Measurements from ENCODE around the gene HSPG2.
A peak's percentile ranks its signal among the peaks of the same experiment; 100 is the strongest.
"Not testable (repeated sequence)": the region's sequence is repeated elsewhere in the genome, so short reads cannot be mapped to it uniquely, and the experiment has no call there.

Gene HSPG2

GRCh38 chr1:21931171-21932093 lies 5.7 kb downstream of the HSPG2 start:
- no peak for DNase-seq
- TF ChIP-seq POLR2A (IDR thresholded peaks at IDR 0.05; ENCODE audit: low read length) (no peak), GATA1 (IDR thresholded peaks at IDR 0.05; ENCODE audit: low read depth, low read length) (no peak)

DNA sequence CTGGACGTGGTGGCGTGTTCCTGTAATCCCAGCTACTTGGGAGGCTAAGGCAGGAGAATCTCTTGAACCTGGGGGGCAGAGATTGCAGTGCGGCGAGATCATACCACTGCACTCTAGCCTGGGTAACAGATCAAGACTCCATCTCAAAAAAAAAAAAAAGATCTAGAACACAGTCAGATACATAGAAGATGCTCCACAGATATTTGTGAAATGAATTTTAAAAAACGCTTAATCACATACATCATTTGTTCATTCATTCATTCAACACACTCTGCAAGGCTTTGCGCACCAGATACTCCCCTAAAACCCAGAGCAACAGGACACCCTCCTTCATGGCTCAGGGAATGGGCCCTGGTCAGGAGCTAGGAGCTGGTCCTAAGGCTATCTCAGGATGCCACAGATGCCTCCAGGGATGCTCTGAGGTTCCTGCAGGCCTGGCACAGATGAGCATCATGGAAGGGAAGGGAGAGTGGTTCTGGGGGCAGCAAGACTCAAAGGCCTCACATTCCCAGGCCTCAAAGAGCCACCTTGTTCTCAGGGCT lies 6.4 kb downstream of the HSPG2 start:
- DNase-seq = peak in 1 of 2 experiments; percentile 16
- TF ChIP-seq GATA1 (IDR thresholded peaks at IDR 0.05; ENCODE audit: low read depth, low read length) (no peak), POLR2A (IDR thresholded peaks at IDR 0.05; ENCODE audit: low read length) (no peak)

GRCh38 chr1:21930080-21930571 lies 7.0 kb downstream of the HSPG2 start:
- TF ChIP-seq GATA1 (IDR thresholded peaks at IDR 0.05; ENCODE audit: low read depth, low read length) (no peak), POLR2A (IDR thresholded peaks at IDR 0.05; ENCODE audit: low read length) (no peak)
- peak in 1 of 2 experiments; percentile 27 for DNase-seq

DNA sequence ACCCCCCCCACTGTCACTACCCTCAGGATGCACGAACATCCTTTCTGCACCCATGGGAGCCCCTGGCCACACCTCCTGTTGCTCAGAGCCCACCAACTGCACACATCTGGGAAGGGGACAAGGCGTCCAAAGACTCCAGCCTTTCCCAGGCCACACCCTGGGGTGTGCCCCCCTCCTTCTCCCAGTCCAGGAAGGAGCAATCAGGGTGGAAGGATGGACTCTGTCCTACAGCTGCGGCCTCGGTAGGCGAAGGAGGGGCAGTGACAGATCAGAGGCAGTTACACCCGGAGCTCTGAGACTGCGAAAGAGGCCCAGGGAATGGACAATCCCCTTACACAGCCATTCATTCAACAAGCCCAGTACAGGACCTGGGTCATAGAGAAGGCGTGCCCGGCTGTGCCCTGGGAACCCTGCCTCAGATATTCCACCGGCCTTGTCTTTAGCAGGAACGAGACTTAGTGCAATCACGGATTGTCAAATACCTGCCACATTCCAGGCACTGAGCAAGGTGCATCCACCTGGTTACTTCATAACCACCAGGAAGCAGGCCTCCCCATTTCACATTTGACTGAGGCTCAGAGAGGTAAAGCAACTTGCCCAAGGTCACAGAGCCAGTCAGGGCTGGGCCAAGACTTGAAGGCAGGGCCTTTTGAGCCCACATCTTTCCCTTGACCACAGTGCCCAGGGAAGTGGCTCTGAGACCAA lies 9.4 kb downstream of the HSPG2 start:
- DNase-seq = no peak
- TF ChIP-seq POLR2A (IDR thresholded peaks at IDR 0.05; ENCODE audit: low read length) = no peak
- TF ChIP-seq GATA1 (IDR thresholded peaks at IDR 0.05; ENCODE audit: low read depth, low read length) = no peak

DNA sequence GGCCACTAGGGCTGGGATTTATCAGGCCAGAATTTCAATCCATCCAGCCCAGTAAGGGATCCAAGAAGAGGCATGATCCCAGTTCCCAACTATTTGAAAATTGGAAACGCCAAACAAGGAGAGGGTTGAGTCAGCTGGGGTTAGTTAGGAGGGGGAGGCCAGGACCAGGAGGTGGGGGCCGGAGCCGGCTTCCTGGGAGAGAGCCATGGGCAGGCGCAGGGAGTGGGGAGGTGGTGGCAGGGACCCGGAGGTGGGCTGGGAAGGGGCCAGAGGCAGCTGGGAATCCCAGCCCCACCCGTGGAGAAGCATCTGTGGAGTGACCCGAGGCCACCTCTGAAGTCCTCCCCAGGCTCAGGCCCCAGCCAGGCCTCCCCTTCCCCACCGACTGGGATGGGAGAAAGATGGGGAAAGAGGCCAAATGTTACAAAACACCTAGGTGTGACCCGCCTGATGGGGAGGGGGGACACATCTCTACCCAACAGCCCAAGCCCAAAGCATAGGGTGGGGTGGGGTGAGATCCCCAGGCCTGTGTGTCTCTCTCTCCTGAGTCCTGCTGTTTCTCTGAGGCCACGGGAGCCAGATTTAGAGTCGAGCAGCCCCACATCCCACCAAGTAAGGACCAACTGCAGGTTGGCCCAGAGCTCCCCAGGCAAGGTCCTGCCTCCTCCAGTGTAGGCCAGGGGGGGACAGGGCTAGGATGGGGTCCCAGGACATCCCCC lies 10.1 kb downstream of the HSPG2 start:
- DNase-seq = no peak
- TF ChIP-seq GATA1 (IDR thresholded peaks at IDR 0.05; ENCODE audit: low read depth, low read length) (no peak), POLR2A (IDR thresholded peaks at IDR 0.05; ENCODE audit: low read length) (no peak)

DNA sequence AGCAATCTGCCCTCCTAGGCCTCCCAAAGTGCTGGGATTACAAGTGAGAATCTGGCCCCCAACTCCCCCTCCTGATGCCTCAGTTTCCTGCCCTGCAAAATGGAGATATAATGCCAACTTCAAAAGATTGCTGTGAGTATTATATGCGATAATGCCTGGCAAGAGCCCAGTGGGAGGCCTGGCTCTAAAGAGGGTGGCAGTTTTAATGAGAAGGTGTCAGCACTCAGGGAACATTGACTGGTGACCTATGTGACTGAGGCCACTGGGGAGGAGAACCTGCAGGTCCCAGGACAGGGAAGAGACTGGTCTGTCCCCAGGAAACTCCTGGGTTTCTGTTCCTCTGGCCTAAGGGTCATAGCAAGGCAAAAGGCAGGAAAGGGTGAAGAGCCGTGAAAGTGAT lies 11.0 kb downstream of the HSPG2 start:
- no peak for DNase-seq
- TF ChIP-seq POLR2A (IDR thresholded peaks at IDR 0.05; ENCODE audit: low read length) = no peak
- no peak for TF ChIP-seq GATA1 (IDR thresholded peaks at IDR 0.05; ENCODE audit: low read depth, low read length)

- DNase-seq = no peak
- TF ChIP-seq POLR2A (IDR thresholded peaks at IDR 0.05; ENCODE audit: low read length) (no peak), GATA1 (IDR thresholded peaks at IDR 0.05; ENCODE audit: low read depth, low read length) (no peak)
Observed at GRCh38 chr1:21925334-21925940, 11.7 kb downstream of the HSPG2 start.

DNA sequence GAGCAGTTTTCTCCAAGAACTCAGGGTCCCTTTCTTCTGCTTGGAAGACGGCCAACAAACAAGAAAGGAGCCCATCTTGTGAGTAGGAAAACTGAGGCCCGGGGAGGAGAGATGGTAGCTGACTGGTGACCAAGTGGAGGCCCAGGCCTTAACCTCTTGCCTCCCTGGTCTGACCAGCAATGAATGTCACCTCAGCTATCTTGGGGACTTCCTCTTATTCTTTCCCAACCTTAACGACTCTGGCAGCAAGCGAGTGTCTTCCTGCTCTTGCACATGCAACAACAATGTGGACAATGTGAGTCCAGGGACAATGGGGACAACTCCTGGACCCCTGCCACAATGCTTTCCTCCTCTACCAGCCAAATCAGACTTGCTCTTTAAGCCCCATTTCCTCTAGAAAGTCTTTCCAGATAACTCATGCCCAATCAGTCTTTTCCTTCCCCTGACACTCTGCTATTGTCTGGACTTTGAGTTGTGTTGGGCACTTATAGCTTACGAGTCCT lies 12.6 kb downstream of the HSPG2 start:
- no peak for TF ChIP-seq POLR2A (IDR thresholded peaks at IDR 0.05; ENCODE audit: low read length)
- no peak for TF ChIP-seq GATA1 (IDR thresholded peaks at IDR 0.05; ENCODE audit: low read depth, low read length)
- DNase-seq = no peak

- no peak for DNase-seq
- no peak for TF ChIP-seq GATA1 (IDR thresholded peaks at IDR 0.05; ENCODE audit: low read depth, low read length)
- TF ChIP-seq POLR2A (IDR thresholded peaks at IDR 0.05; ENCODE audit: low read length) = no peak
Observed at GRCh38 chr1:21922090-21923013, 14.8 kb downstream of the HSPG2 start.

DNA sequence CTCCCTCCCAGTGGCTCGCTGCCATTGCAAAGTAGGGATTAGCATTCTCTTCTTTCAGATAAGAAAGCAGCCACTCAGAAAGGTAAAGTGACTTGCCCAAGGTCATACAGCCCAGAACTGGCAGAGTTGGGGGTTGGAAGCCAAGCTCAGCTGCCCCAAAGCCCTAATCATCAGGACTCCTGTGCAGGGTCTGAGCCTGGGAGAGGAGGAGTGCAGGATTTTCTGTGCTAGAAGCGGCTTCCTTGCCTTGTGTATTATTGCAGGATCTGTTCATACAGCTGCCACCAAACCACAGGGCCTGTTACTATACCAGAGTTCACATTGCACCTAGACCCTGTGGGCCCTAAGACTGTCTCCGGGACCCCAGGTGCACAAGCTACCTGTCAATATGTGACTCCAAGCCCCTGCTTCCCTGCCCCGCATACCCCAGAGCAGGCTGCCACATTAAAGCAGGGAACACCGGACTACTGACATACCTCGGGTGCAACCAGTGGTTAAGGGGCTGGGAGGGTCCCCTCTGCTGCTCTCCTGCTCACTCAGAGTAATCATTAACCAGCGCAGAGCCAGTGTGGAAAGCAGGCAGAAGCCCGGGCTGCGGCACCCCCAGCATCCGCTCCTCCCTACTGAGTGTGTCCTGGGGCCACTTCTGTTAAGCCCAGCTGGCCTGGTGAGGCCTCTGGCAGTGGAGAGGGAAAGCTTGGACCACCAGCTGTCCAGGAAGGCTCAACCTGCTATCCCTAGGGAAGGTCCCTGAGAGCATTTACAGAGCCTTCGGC lies 15.8 kb downstream of the HSPG2 start:
- no peak for TF ChIP-seq GATA1 (IDR thresholded peaks at IDR 0.05; ENCODE audit: low read depth, low read length)
- no peak for TF ChIP-seq POLR2A (IDR thresholded peaks at IDR 0.05; ENCODE audit: low read length)
- DNase-seq = peak in 1 of 2 experiments; percentile 51

DNA sequence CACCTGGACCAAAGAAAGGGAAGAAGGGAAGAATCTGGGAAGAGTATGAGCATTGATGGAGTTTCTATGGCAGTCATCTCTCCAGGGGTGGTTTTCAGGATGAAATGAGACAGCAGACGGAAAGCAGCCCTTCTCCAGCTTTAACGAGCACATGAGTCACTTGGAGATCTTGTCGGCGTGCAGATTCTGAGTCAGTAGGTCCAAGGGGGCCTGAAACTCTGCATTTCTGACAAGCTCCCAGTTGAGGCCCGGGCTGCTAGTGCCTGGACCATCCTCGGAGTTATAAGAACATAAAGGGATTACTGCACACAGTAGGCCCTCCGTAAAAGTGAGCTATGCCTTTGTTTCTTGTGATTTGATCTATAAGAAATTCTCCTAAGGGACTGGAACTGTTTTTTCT lies 17.6 kb downstream of the HSPG2 start:
- peak in 1 of 2 experiments; percentile 77 for DNase-seq
- TF ChIP-seq POLR2A (IDR thresholded peaks at IDR 0.05; ENCODE audit: low read length) = no peak
- no peak for TF ChIP-seq GATA1 (IDR thresholded peaks at IDR 0.05; ENCODE audit: low read depth, low read length)

DNA sequence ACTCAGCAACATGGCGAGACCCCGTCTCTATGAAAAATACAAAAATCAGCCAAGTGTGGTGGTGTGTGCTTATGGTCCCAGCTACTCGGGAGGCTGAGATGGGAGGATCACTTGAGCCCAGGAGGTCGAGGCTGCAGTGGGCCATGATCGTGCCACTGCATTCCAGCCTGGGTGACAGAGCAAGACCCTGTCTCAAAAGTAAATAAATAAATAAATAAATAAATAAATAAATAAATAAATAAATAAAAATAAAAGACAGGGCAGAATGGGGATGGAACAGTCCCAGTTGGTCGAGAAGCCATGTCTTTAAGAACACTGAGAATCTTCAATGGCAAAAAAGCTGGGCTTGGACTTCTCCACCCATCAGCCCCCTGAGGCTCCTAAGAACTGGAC lies 19.9 kb downstream of the HSPG2 start:
- not testable (repeated sequence) for DNase-seq
